ENCODE results near the gene STN1. TPM values are rescaled to one million over a fixed set of nuclear protein-coding genes. Genes with fewer than 3 reads are reported as not detected.

The STN1 gene
- total RNA-seq, 1 experiment from 2014 or later, result 74.7 TPM

GRCh38 chr10:103888113-103888841 is 29.7 kb downstream of the STN1 start:
- ChIA-PET RAD21 (ENCODE audit: low non-redundant PET in 1 of 2, low total read pairs in 2 of 2, uncharacterized antibody in 2 of 2, unreplicated experiment in 2 of 2) (interaction anchor here (0.6 to 1.4 kb wide), 9 partner anchors 45 to 386 kb away, joined by 3 to 8 read pairs (median 5); no protein-coding TSS in a partner anchor), CTCF (interaction anchor here (0.5 to 5.5 kb wide), 39 partner anchors 8 to 734 kb away, joined by 3 to 48 read pairs (median 5); partner anchors contain the start of genes GSTO1, SFR1 and STN1), POLR2A (interaction anchor here (1.0 to 1.5 kb wide), 6 partner anchors 11 to 386 kb away, joined by 3 to 5 read pairs (median 4); partner anchors contain the start of genes GSTO2 and SFR1)
- Histone ChIP-seq H2AFZ (ENCODE audit: low read depth, low read length, poor library complexity, severe bottlenecking) (no peak overlapping the region), H3K36me3 (ENCODE audit: control insufficient read depth in 1 of 2, insufficient read depth in 2 of 2, low read length in 2 of 2) (peaks cover 11 to 25% of the 10 kb centered on the region in 2 experiments; a peak in 3 of 4 replicates), H3K27me3 (ENCODE audit: insufficient read depth, low read length) (no peaks in the 10 kb centered on the region), H3K4me2 (ENCODE audit: low read length) (peak overlapping the region; percentile 24), H3K9me2 (ENCODE audit: insufficient read depth) (no peaks in the 10 kb centered on the region), H3K4me3 (replicated peaks in 1 of 2; ENCODE audit: low read depth in 1 of 2, low read length in 2 of 2) (no peak overlapping the region), H3K27ac (ENCODE audit: low read depth, low read length) (peak overlapping the region; percentile 7), H3K9me3 (ENCODE audit: control insufficient read depth in 1 of 2, insufficient read depth in 1 of 2, low read depth in 1 of 2, low read length in 2 of 2) (no peaks in the 10 kb centered on the region), H3K79me2 (ENCODE audit: insufficient read depth, low read length) (no peaks in the 10 kb centered on the region), H3K9ac (ENCODE audit: low read length) (no peak overlapping the region), H4K20me1 (ENCODE audit: insufficient read depth) (no peaks in the 10 kb centered on the region), H3K4me1 (ENCODE audit: control insufficient read depth in 1 of 2, insufficient read depth in 2 of 2, low read length in 2 of 2) (peaks cover 43 to 52% of the 10 kb centered on the region in 2 experiments)
- intact Hi-C loops (cut with micrococcal nuclease), result loop anchor here (1.0 to 5.0 kb wide), 10 partner anchors 129 to 734 kb away; partner anchors contain the start of gene CFAP58
- peak; percentile 61 for DNase-seq (ENCODE audit: low read depth, low spot score)
- BruUV-seq (replicated peaks), result no TSS peak
- TF ChIP-seq SRF (IDR thresholded peaks at IDR 0.05; ENCODE audit: low read depth) (no peak), POLR2A (IDR thresholded peaks at IDR 0.05; ENCODE audit: borderline replicate concordance, extremely low read depth, insufficient read depth, insufficient read length) (no peak), SIN3A (IDR thresholded peaks at IDR 0.05; ENCODE audit: low read depth) (no peak), ATF3 (IDR thresholded peaks at IDR 0.05) (no peak), CTCF (IDR thresholded peaks at IDR 0.05 in 2 of 3, conservative IDR thresholded peaks at IDR 0.05 in 1 of 3; ENCODE audit: borderline replicate concordance in 1 of 3, insufficient read depth in 1 of 3, low read depth in 2 of 3, low read length in 2 of 3) (peak in 2 of 3 experiments; percentile 85 to 99; a peak in 4 of 6 replicates), TCF7L2 (IDR thresholded peaks at IDR 0.05; ENCODE audit: borderline replicate concordance, extremely low read depth, insufficient read depth, insufficient read length) (no peak), POLR2AphosphoS5 (IDR thresholded peaks at IDR 0.05; ENCODE audit: low read depth, low read length) (peak; percentile 32; the same call in 1 of the 2 replicates), ELF1 (IDR thresholded peaks at IDR 0.05; ENCODE audit: borderline replicate concordance, low read depth) (no peak), RAD21 (IDR thresholded peaks at IDR 0.05; ENCODE audit: low read depth) (no peak), EZH2 (IDR thresholded peaks at IDR 0.05) (no peak), EZH2phosphoT487 (IDR thresholded peaks at IDR 0.05; ENCODE audit: borderline replicate concordance) (no peak), CBX3 (IDR thresholded peaks at IDR 0.05; ENCODE audit: low read depth) (no peak), YY1 (IDR thresholded peaks at IDR 0.05; ENCODE audit: extremely low read depth, insufficient replicate concordance, low read depth, low read length) (no peak)
- ATAC-seq, result peak; percentile 68
